GM12892 (cell line): Measurements from ENCODE around the gene CIC.
"Not testable (repeated sequence)": the region's sequence is repeated elsewhere in the genome, so short reads cannot be mapped to it uniquely, and the experiment has no call there.

Source experiments
- POLR2A ChIP-seq: IDR thresholded peaks from 2 replicates; pipeline ENCODE4 v1.6.1; 2011; ENCODE audit warnings: low read depth, low read length, control low read depth
- POLR2AphosphoS5 ChIP-seq: IDR thresholded peaks from 2 replicates; pipeline ENCODE4 v1.6.1; 2011; ENCODE audit warnings: low read depth, low read length, control low read depth
- TAF1 ChIP-seq: IDR thresholded peaks from 2 replicates; pipeline ENCODE4 v1.6.1; 2011; ENCODE audit warnings: low read depth, mild to moderate bottlenecking, control low read depth, low read length, borderline replicate concordance

- not testable (repeated sequence) for TF ChIP-seq POLR2AphosphoS5, POLR2A, TAF1
Measured at GRCh38 chr19:42339126-42339860, 70.2 kb downstream of the CIC start.
